PC-3 (cell line): ENCODE measurements around the gene IGF2BP2. TPM values are rescaled to one million over a fixed set of nuclear protein-coding genes. Genes with fewer than 3 reads are reported as not detected.
A peak's percentile ranks its signal among the peaks of the same experiment; 100 is the strongest.

Source experiments
- ATAC-seq: fragments of 200-7000 bp; cut with Tn5 transposase; 2 replicates; pipeline ENCODE4 v1.9.1; 2020; ENCODE audit warnings: mild to moderate bottlenecking, moderate library complexity
- BruUV-seq: library from RNA; stranded (reverse); fragments of 400-500 nt; replicated peaks from 2 replicates; lab custom pipeline; 2021; lab: Mats Ljungman, UMichigan
- CTCF ChIA-PET: fragments of 300-600 bp; sonication (Branson Sonifier 250); formaldehyde crosslinking; loops from one replicate; lab custom pipeline; 2022; ENCODE audit warnings: antibody characterized with exemption; lab: Charles Lee
- POLR2A ChIA-PET: fragments of 300-600 bp; sonication (Branson Sonifier 250); formaldehyde crosslinking; loops from one replicate; lab custom pipeline; 2022; ENCODE audit warnings: antibody characterized with exemption; ENCODE audit not compliant: unreplicated experiment; lab: Charles Lee
- DNase-seq: peaks from one replicate; pipeline ENCODE4 v3.0.0-alpha.2; 2015
- H2AFZ ChIP-seq: fragments of 300-600 bp; sonication (generic); 2 replicates; pipeline ENCODE4 v1.6.0; 2016; ENCODE audit warnings: antibody characterized with exemption, low read length
- H3F3A ChIP-seq: fragments of 300-600 bp; sonication (generic); one replicate; pipeline ENCODE4 v1.6.0; 2017; ENCODE audit warnings: antibody characterized with exemption, low read length, control low read depth, mild to moderate bottlenecking; ENCODE audit not compliant: unreplicated experiment
- H3K27ac ChIP-seq: fragments of 300-600 bp; sonication (generic); 2 replicates; pipeline ENCODE4 v1.5.1; 2016; ENCODE audit warnings: mild to moderate bottlenecking, low read length
- H3K27me3 ChIP-seq: fragments of 300-600 bp; sonication (generic); 2 replicates; pipeline ENCODE4 v1.6.1; 2016; ENCODE audit warnings: low read length, mixed read lengths
- H3K36me3 ChIP-seq: fragments of 300-600 bp; sonication (generic); 2 replicates; pipeline ENCODE4 v1.6.1; 2016; ENCODE audit warnings: low read depth, mixed run types, low read length, mixed read lengths
- H3K4me1 ChIP-seq: fragments of 300-600 bp; sonication (generic); 2 replicates; pipeline ENCODE4 v1.5.1; 2016; ENCODE audit warnings: low read length; ENCODE audit not compliant: insufficient read depth
- H3K4me2 ChIP-seq: fragments of 300-600 bp; sonication (generic); 2 replicates; pipeline ENCODE4 v1.6.0; 2016; ENCODE audit warnings: low read length
- H3K4me3 ChIP-seq: fragments of 300-600 bp; sonication (generic); 2 replicates; pipeline ENCODE4 v1.5.1; 2016; ENCODE audit warnings: mild to moderate bottlenecking, low read length, mixed read lengths
- H3K79me2 ChIP-seq: fragments of 300-600 bp; sonication (generic); 2 replicates; pipeline ENCODE4 v1.6.1; 2017; ENCODE audit warnings: low read length, mixed read lengths
- H3K9ac ChIP-seq: fragments of 300-600 bp; sonication (generic); 2 replicates; pipeline ENCODE4 v1.6.0; 2016; ENCODE audit warnings: mild to moderate bottlenecking, low read length
- H3K9me2 ChIP-seq: fragments of 300-600 bp; sonication (generic); replicated peaks from 2 replicates; pipeline ENCODE4 v1.6.1; 2016; ENCODE audit warnings: mixed run types, low read length, mixed read lengths
- H3K9me3 ChIP-seq: fragments of 300-600 bp; sonication (generic); 2 replicates; pipeline ENCODE4 v1.6.1; 2016; ENCODE audit warnings: low read length, mixed read lengths
- H4K20me1 ChIP-seq: fragments of 300-600 bp; sonication (generic); 2 replicates; pipeline ENCODE4 v1.6.1; 2016; ENCODE audit warnings: low read length, mixed read lengths
- CTCF ChIP-seq: fragments of 300-600 bp; sonication (generic); conservative IDR thresholded peaks from 2 replicates; pipeline ENCODE4 v1.5.1; 2017; ENCODE audit warnings: antibody characterized with exemption, low read depth, mild to moderate bottlenecking, low read length
- EZH2 ChIP-seq: fragments of 300-600 bp; sonication (generic); IDR thresholded peaks from one replicate; pipeline ENCODE4 v1.6.1; 2017; ENCODE audit warnings: antibody characterized with exemption, mild to moderate bottlenecking, low read length; ENCODE audit not compliant: unreplicated experiment
- EZH2phosphoT487 ChIP-seq: fragments of 300-600 bp; sonication (generic); IDR thresholded peaks from 2 replicates; pipeline ENCODE4 v1.6.1; 2018; ENCODE audit warnings: mild to moderate bottlenecking, antibody characterized with exemption, low read length, borderline replicate concordance
- intact Hi-C: fragments of 100-400 bp; cut with micrococcal nuclease; formaldehyde crosslinking; loops from 2 replicates; pipeline ENCODE4 v1.9.0; 2023
- total RNA-seq: library from RNA; depleted of rRNA; stranded (reverse); fragments of >200 nt; gene quantifications from 2 replicates; pipeline ENCODE4 v1.2.3, GENCODE V29; 2014

Gene IGF2BP2
- total RNA-seq, 1 experiment from 2014 or later, result 81.2 TPM

- Histone ChIP-seq H3K4me2 (peak overlapping the region; percentile 62), H4K20me1 (no peaks in the 10 kb centered on the region), H2AFZ (no peak overlapping the region)
Observed at GRCh38 chr3:185657211-185657610, 167.6 kb downstream of the IGF2BP2 start.

GRCh38 chr3:185656321-185656840 lies 168.5 kb downstream of the IGF2BP2 start:
- POLR2A ChIA-PET, result no interaction called here
- H3K36me3 ChIP-seq, result peaks cover 26% of the 10 kb centered on the region
- H3K79me2 ChIP-seq, result no peaks in the 10 kb centered on the region
- H3K27me3 ChIP-seq, result no peaks in the 10 kb centered on the region
- H2AFZ ChIP-seq, result no peak overlapping the region
- no peaks in the 10 kb centered on the region for H4K20me1 ChIP-seq
- no peak for TF ChIP-seq CTCF
- no peak for TF ChIP-seq EZH2phosphoT487
- no peak for TF ChIP-seq EZH2
- ATAC-seq (peak; percentile 66), DNase-seq (peak; percentile 95)
- no peak overlapping the region for H3K9ac ChIP-seq
- peak overlapping the region; percentile 62 for H3K4me2 ChIP-seq
- BruUV-seq, result TSS peak; percentile 2
- H3F3A ChIP-seq, result peaks cover 9% of the 10 kb centered on the region
- CTCF ChIA-PET, result no interaction called here
- H3K4me3 ChIP-seq, result no peak overlapping the region
- intact Hi-C loops, result no loop called here
- H3K4me1 ChIP-seq, result peaks cover 55% of the 10 kb centered on the region
- no peaks in the 10 kb centered on the region for H3K9me2 ChIP-seq
- H3K27ac ChIP-seq, result peak overlapping the region; percentile 70
- no peaks in the 10 kb centered on the region for H3K9me3 ChIP-seq

More at GRCh38 chr3:185657211-185657610, 167.6 kb downstream of the IGF2BP2 start:
- H3K27me3 ChIP-seq, result no peaks in the 10 kb centered on the region
- TF ChIP-seq EZH2phosphoT487 (no peak), CTCF (no peak), EZH2 (no peak)
- H3K4me3 ChIP-seq, result no peak overlapping the region
- H3K9me3 ChIP-seq, result no peaks in the 10 kb centered on the region
- peaks cover 55% of the 10 kb centered on the region for H3K4me1 ChIP-seq
- CTCF ChIA-PET, result no interaction called here
- peaks cover 9% of the 10 kb centered on the region for H3F3A ChIP-seq
- no TSS peak for BruUV-seq
- DNase-seq (no peak), ATAC-seq (no peak)
- no peaks in the 10 kb centered on the region for H3K79me2 ChIP-seq
- peak overlapping the region; percentile 70 for H3K27ac ChIP-seq
- intact Hi-C loops, result no loop called here
- H3K36me3 ChIP-seq, result peaks cover 22% of the 10 kb centered on the region
- POLR2A ChIA-PET, result interaction anchor here (0.6 kb wide), 1 partner anchor 27 kb away, joined by 3 read pairs; no protein-coding TSS in a partner anchor
- no peak overlapping the region for H3K9ac ChIP-seq
- H3K9me2 ChIP-seq, result no peaks in the 10 kb centered on the region

GRCh38 chr3:185655426-185656320 lies 169.2 kb downstream of the IGF2BP2 start:
- Histone ChIP-seq H3K9me2 (no peaks in the 10 kb centered on the region), H3F3A (peaks cover 9% of the 10 kb centered on the region), H3K4me2 (peak overlapping the region; percentile 62), H3K9ac (no peak overlapping the region), H3K27me3 (no peaks in the 10 kb centered on the region), H3K36me3 (peaks cover 26% of the 10 kb centered on the region), H3K4me3 (no peak overlapping the region), H4K20me1 (no peaks in the 10 kb centered on the region), H3K9me3 (no peaks in the 10 kb centered on the region), H3K79me2 (no peaks in the 10 kb centered on the region), H2AFZ (no peak overlapping the region), H3K27ac (peak overlapping the region; percentile 70), H3K4me1 (peaks cover 52% of the 10 kb centered on the region)
- intact Hi-C loops, result no loop called here
- DNase-seq (no peak), ATAC-seq (no peak)
- ChIA-PET POLR2A (no interaction called here), CTCF (no interaction called here)
- BruUV-seq, result no TSS peak
- no peak for TF ChIP-seq CTCF
- TF ChIP-seq EZH2phosphoT487, result no peak
- TF ChIP-seq EZH2, result no peak
